ENCODE measurements around the gene SNX15.

DNA sequence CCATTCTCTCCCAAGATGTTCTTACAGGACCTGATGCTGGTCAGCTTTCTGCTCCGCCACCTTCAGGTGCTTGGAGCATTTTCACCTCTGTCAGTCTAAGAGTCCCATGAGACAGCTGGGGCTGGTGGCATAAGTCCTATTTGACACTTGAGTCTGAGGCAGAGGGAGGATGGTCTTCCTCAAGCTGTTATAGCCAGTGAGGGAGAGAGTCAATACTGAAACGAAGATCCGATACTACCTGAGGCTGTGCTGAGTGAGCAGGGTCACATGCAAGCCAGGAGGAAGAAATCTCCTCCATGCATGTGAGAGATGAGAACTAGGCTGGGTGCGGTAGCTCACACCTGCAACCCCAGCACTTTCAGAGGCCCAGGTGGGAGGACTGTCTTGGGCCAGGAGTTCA, 62.4 kb downstream of the SNX15 start:
- TF ChIP-seq, protein P1, sequence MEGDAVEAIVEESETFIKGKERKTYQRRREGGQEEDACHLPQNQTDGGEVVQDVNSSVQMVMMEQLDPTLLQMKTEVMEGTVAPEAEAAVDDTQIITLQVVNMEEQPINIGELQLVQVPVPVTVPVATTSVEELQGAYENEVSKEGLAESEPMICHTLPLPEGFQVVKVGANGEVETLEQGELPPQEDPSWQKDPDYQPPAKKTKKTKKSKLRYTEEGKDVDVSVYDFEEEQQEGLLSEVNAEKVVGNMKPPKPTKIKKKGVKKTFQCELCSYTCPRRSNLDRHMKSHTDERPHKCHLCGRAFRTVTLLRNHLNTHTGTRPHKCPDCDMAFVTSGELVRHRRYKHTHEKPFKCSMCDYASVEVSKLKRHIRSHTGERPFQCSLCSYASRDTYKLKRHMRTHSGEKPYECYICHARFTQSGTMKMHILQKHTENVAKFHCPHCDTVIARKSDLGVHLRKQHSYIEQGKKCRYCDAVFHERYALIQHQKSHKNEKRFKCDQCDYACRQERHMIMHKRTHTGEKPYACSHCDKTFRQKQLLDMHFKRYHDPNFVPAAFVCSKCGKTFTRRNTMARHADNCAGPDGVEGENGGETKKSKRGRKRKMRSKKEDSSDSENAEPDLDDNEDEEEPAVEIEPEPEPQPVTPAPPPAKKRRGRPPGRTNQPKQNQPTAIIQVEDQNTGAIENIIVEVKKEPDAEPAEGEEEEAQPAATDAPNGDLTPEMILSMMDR (IDR thresholded peaks at IDR 0.05), result no peak
- TF ChIP-seq EZH2 (IDR thresholded peaks at IDR 0.05; ENCODE audit: borderline replicate concordance, insufficient read depth, low read depth, low read length, poor library complexity, severe bottlenecking), result no peak

Data from B cell (primary cell).